ENCODE data around the gene ARHGEF19. TPM values are rescaled to one million over a fixed set of nuclear protein-coding genes. Genes with fewer than 3 reads are reported as not detected.

ARHGEF19 gene
- total and polyA plus RNA-seq, 9 of the 15 experiments (the other 6 are each of a cell fraction or from before 2014, with no cell fraction given) = 0.73 to 21.0 (median 5.2) TPM

DNA sequence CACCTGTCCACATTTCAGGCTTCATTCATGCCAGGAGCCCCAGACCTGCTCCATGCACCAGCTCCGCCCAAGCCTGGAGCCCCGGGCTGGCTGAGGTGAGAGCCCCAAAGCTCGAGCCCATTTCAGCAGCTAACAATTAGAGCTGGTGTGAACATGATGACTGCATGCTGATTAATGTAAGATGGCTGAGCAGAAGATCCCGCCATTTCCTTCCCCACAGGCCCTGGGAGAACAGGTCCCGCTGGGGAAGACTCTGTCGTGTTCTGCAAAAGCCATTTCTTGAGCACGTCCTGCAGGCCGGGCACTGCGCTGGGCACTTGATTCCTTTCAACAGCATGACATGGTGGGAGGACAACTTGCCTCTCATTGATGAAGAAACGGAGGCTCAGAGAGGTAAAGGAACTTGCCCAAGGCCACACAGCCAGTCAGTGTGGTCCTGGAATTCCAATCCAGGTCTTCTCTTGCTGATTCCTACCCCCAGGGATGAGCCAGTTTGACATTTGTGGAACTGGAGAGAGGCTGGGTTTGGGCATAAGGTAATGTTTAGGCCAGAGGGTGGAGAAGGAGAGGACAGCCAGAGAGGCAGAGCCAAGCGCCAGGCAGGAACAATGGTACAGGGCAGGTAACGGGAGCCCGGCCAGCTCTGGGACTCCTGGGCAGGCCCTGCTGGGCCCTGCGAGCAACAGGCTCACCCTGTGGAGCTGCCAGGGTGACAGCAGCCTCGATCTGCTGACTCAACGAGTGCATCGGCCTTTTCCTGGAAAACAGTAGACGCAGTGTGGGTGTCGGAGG, 28.5 kb downstream of the ARHGEF19 start (continued):
- TF ChIP-seq, protein P1, sequence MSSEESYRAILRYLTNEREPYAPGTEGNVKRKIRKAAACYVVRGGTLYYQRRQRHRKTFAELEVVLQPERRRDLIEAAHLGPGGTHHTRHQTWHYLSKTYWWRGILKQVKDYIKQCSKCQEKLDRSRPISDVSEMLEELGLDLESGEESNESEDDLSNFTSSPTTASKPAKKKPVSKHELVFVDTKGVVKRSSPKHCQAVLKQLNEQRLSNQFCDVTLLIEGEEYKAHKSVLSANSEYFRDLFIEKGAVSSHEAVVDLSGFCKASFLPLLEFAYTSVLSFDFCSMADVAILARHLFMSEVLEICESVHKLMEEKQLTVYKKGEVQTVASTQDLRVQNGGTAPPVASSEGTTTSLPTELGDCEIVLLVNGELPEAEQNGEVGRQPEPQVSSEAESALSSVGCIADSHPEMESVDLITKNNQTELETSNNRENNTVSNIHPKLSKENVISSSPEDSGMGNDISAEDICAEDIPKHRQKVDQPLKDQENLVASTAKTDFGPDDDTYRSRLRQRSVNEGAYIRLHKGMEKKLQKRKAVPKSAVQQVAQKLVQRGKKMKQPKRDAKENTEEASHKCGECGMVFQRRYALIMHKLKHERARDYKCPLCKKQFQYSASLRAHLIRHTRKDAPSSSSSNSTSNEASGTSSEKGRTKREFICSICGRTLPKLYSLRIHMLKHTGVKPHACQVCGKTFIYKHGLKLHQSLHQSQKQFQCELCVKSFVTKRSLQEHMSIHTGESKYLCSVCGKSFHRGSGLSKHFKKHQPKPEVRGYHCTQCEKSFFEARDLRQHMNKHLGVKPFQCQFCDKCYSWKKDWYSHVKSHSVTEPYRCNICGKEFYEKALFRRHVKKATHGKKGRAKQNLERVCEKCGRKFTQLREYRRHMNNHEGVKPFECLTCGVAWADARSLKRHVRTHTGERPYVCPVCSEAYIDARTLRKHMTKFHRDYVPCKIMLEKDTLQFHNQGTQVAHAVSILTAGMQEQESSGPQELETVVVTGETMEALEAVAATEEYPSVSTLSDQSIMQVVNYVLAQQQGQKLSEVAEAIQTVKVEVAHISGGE (CRISPR knock-in tag; IDR thresholded peaks at IDR 0.05) = no peak
- TF ChIP-seq PHB2 (IDR thresholded peaks at IDR 0.05; ENCODE audit: low read depth) (no peak), BCOR (IDR thresholded peaks at IDR 0.05) (peak; percentile 98), HDAC2 (IDR thresholded peaks at IDR 0.05) (peak; percentile 86), ZNF316 (IDR thresholded peaks at IDR 0.05) (peak; percentile 19; the same call in 1 of the 2 replicates), BHLHE40 (IDR thresholded peaks at IDR 0.05; ENCODE audit: low read length) (no peak), CBX1 (IDR thresholded peaks at IDR 0.05; ENCODE audit: low read depth) (0 out of 2 replicates have a peak, but pooled peaks have one; percentile 67), ZNF253 (CRISPR knock-in tag; conservative IDR thresholded peaks at IDR 0.05) (no peak), SNRNP70 (optimal IDR thresholded peaks at IDR 0.05; ENCODE audit: low read depth, low read length) (no peak), TEAD1 (CRISPR knock-in tag; IDR thresholded peaks at IDR 0.05) (no peak), YY1 (IDR thresholded peaks at IDR 0.05; ENCODE audit: borderline replicate concordance in 1 of 3, control insufficient read depth in 1 of 3, extremely low read depth in 1 of 3, insufficient read depth in 3 of 3, insufficient read length in 1 of 3, insufficient replicate concordance in 2 of 3, low read depth in 1 of 3, low read length in 2 of 3) (peak in 1 of 3 experiments; percentile 66)
- TF ChIP-seq, protein P2, sequence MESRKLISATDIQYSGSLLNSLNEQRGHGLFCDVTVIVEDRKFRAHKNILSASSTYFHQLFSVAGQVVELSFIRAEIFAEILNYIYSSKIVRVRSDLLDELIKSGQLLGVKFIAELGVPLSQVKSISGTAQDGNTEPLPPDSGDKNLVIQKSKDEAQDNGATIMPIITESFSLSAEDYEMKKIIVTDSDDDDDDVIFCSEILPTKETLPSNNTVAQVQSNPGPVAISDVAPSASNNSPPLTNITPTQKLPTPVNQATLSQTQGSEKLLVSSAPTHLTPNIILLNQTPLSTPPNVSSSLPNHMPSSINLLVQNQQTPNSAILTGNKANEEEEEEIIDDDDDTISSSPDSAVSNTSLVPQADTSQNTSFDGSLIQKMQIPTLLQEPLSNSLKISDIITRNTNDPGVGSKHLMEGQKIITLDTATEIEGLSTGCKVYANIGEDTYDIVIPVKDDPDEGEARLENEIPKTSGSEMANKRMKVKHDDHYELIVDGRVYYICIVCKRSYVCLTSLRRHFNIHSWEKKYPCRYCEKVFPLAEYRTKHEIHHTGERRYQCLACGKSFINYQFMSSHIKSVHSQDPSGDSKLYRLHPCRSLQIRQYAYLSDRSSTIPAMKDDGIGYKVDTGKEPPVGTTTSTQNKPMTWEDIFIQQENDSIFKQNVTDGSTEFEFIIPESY (CRISPR knock-in tag; IDR thresholded peaks at IDR 0.05) = peak; percentile 80

Data from K562 (cell line).